GM10266 (cell line): ENCODE data around the gene GRB2.

ENCODE experiments used
- DNase-seq: peaks from one replicate; pipeline ENCODE4 v3.0.0; 2012; ENCODE audit errors: extremely low spot score
- CTCF ChIP-seq: IDR thresholded peaks from 2 replicates; pipeline ENCODE4 v1.5.1; 2012; ENCODE audit warnings: mild to moderate bottlenecking, low read depth; ENCODE audit not compliant: control insufficient read depth, insufficient read depth; ENCODE audit errors: missing control alignments

Gene GRB2

GRCh38 chr17:75411328-75412067 is 6.0 kb upstream of the GRB2 start:
- TF ChIP-seq CTCF = no peak
- no peak for DNase-seq

- TF ChIP-seq CTCF = no peak
- DNase-seq = no peak
Measured at GRCh38 chr17:75410141-75410540, 4.7 kb upstream of the GRB2 start.

- no peak for TF ChIP-seq CTCF
- no peak for DNase-seq
Measured at GRCh38 chr17:75407655-75408352, 2.3 kb upstream of the GRB2 start.

GRCh38 chr17:75406222-75406615 is 741 bp upstream of the GRB2 start:
- TF ChIP-seq CTCF = no peak
- no peak for DNase-seq

GRCh38 chr17:75404731-75405364 is 630 bp downstream of the GRB2 start:
- TF ChIP-seq CTCF = no peak
- DNase-seq = no peak

- peak; percentile 61 for DNase-seq
- peak; percentile 79 for TF ChIP-seq CTCF
Measured at GRCh38 chr17:75404223-75404730, 1.2 kb downstream of the GRB2 start.

- TF ChIP-seq CTCF = no peak
- no peak for DNase-seq
Measured at GRCh38 chr17:75403131-75403530, 2.3 kb downstream of the GRB2 start.
